ENCODE results near the gene HOOK2.

Gene HOOK2

DNA sequence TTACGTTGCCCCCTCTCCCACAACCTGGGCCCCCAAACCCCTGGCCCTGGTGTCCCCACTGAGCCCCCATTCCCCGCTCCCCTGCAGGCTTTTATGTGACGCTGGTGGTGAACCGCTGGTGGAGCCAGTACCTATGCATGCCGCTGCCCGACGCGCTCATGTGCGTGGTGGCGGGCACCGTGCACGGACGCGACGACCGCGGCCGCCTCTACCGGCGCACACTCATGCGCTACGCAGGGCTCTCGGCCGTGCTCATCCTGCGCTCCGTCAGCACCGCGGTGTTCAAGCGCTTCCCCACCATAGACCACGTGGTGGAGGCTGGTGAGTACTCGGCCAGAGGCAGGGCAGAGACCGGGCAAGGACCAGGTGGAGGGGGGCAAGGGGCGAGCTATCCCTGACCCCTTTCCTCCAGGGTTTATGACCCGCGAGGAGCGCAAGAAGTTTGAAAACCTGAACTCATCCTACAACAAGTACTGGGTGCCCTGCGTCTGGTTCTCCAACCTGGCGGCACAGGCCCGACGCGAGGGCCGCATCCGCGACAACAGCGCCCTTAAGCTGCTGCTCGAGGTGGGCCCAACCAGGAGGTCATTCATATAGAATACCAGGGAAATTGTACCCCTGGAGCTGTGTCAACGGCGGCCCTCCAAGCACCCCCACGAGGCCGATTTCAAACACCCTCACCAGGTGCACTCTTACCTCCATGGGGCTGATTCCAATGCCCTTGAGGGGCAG, 20.7 kb downstream of the HOOK2 start:
- Mint-ChIP-seq H3K36me3 (no peaks in the 10 kb centered on the region), H3K4me1 (ENCODE audit: low read depth) (peaks cover 5% of the 10 kb centered on the region), H3K9me3 (ENCODE audit: low read depth) (no peaks in the 10 kb centered on the region), H3K27ac (no peak overlapping the region), H3K4me3 (no peak overlapping the region), H3K27me3 (peaks cover 15% of the 10 kb centered on the region)

DNA sequence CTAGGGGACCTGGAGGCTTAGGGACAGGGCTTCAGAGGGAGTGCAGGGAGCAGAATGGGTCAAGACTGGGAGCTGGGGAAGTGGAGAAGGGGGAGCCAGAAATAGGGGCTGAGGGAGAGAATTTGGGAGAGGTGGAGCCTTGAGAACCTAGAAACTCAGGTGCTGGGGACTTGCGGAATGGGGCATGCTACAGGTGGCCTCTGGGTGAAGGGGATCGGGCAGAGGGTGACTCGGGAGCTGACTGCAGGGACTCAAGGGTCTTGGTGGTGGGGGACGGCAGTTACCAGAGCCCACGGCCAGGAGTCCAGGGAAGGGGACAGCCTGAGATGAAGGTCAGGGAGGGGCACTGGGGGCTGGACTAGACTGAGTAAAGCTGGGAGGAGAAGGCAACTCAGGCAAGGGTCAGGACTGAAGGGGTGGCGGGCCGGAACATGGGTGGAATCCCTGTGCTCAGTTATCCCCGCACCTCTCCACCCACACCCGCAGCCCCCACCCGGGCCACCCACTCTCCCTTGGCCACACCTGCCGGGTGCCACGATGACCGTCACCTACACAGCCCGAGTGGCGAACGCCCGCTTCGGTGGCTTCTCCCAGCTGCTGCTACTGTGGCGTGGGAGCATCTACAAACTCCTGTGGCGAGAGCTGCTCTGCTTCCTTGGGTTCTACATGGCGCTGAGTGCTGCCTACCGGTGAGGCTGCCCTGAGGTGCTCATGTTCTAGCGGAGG, 23.1 kb downstream of the HOOK2 start:
- Mint-ChIP-seq H3K27ac (no peak overlapping the region), H3K27me3 (peaks cover 16% of the 10 kb centered on the region), H3K9me3 (ENCODE audit: low read depth) (no peaks in the 10 kb centered on the region), H3K36me3 (peaks cover 10% of the 10 kb centered on the region), H3K4me3 (no peak overlapping the region), H3K4me1 (ENCODE audit: low read depth) (peaks cover 4% of the 10 kb centered on the region)

DNA sequence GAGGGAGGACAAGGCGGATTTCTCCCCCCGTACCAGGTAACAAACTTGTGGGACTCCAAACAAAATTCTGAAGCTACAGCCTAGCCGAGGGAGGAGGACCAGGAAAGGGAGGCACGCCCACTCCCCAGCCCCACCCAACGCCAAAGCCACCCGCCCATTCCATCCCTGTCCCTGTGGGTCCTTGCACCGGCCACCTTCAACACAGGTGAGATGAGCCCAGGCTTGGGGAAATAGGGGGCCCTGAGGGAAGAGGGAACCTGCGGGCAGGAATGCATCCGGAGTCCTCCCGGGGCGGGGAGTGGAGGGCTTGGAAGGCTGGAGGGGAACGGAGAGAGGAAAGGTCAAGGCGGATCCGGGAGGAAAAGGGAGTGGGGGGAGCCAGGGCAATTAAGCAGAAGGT, 23.7 kb downstream of the HOOK2 start, which contains the start of gene BEST2:
Gene BEST2 (plus strand): TSS at position 157 of the 400 bp plus-strand sequence. CDS start 802 bp downstream, outside the sequence.
- Mint-ChIP-seq H3K9me3 (ENCODE audit: low read depth) (no peaks in the 10 kb centered on the region), H3K36me3 (peaks cover 12% of the 10 kb centered on the region), H3K4me3 (no peak within 1 kb of the TSS), H3K4me1 (ENCODE audit: low read depth) (peaks cover 4% of the 10 kb centered on the region), H3K27me3 (peaks cover 16% of the 10 kb centered on the region), H3K27ac (no peak within 1 kb of the TSS)

DNA sequence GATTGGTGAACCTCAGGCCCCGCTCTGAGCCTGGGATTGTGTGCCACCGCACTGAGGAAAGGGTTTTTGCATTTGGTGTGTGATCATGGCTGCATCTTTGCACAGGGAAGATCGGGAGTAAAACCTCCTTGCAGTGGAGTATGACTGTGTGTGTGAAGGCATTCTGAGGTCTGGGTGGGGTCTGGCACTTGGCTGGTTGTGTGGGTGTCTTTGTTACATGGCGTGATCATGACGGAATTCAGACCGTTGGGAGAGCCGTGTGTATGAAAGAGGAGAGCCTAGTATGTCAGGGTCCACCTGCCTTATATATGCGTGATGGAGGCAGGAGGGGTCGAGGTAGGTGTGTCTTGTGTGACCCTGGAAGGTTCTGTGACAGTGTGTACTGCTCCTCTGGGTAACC, 24.5 kb downstream of the HOOK2 start:
- Mint-ChIP-seq H3K27me3 (peaks cover 11% of the 10 kb centered on the region), H3K9me3 (ENCODE audit: low read depth) (no peaks in the 10 kb centered on the region), H3K4me1 (ENCODE audit: low read depth) (peaks cover 4% of the 10 kb centered on the region), H3K4me3 (no peak overlapping the region), H3K27ac (no peak overlapping the region), H3K36me3 (peaks cover 12% of the 10 kb centered on the region)

DNA sequence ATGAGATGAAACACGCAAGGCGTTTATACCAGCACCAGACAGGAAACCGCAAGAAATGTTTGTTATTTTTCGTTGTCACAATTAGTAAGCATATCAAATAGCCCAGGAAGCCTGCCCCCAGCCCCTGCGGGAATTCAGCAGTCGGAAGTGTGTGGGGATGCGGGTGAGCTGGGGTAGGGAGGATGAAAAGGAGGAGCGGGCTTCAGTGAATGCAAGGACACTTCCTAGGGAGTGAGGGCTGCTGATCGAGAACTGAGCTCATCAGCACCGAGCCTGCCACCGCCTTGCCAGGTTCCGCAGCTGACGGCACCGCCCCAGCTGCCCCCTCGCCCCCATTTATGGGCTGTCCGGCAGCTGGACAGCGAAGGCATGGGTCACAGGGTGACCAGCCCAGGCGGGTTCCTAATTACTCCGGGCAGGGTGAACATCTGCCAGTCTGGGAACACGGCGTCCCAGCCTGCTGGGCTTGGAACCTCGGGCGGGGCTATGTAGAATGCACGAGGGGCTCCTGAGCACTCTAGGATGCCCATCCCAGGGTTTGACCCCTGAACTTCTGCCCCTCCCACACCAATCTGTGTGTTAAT, 25.3 kb downstream of the HOOK2 start:
- no peak overlapping the region for H3K4me3 Mint-ChIP-seq
- H3K27ac Mint-ChIP-seq, result no peak overlapping the region
- peaks cover 11% of the 10 kb centered on the region for H3K27me3 Mint-ChIP-seq
- peaks cover 12% of the 10 kb centered on the region for H3K36me3 Mint-ChIP-seq
- no peaks in the 10 kb centered on the region for H3K9me3 Mint-ChIP-seq (ENCODE audit: low read depth)
- H3K4me1 Mint-ChIP-seq (ENCODE audit: low read depth), result peaks cover 4% of the 10 kb centered on the region

DNA sequence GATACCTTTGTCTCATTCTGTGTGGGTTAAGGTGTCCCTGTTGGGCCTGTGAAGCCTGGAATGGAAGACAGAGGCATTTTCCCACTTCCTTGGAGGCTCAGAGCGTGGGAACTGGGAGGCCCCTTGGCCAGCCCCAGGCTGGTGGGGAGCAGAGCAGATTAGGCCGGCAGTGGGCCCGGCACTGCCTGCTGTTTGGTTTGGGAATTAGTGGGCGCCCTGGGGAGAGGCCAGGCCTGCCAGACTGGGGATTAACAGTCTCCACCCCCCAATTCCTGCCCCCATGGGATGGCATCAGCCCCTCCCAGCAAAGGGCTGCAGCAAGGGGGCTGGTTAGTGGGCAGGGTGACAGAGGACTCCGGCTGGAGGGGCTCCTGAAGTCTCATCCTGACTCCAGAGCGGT, 26.9 kb downstream of the HOOK2 start:
- no peak overlapping the region for H3K4me3 Mint-ChIP-seq

DNA sequence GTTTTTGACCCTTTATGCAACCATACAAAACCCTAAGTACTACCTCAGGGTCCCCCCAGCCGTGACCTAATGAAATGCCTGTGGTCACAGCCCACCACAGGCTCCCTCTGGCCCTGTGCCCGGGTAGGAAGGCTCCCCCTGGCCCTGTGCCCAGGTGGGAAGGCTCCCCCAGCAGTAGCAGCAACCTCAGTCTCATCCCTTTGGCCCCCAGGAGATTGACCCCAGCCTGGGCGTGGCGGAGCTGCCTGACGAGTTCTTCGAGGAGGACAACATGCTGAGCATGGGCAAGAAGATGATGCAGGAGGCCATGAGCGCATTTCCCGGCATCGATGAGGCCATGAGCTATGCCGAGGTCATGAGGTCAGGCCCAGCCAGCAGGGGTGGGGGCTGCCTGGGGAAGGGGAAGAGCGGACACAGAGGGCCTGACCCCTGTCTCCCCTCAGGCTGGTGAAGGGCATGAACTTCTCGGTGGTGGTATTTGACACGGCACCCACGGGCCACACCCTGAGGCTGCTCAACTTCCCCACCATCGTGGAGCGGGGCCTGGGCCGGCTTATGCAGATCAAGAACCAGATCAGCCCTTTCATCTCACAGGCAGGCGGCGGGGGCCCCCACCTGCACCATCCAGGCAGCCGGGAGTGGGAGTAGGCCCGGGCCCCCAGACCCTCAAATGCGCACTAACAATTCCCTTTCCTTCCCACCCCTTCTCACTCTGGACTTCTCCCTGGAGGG, 30.0 kb downstream of the HOOK2 start:
- Mint-ChIP-seq H3K4me3 (no peak overlapping the region), H3K27me3 (peaks cover 4% of the 10 kb centered on the region), H3K36me3 (peaks cover 12% of the 10 kb centered on the region), H3K9me3 (ENCODE audit: low read depth) (no peaks in the 10 kb centered on the region), H3K4me1 (ENCODE audit: low read depth) (peaks cover 7% of the 10 kb centered on the region), H3K27ac (no peak overlapping the region)

More for the DNA sequence above, 26.9 kb downstream of the HOOK2 start:
- Mint-ChIP-seq H3K36me3 (peaks cover 12% of the 10 kb centered on the region), H3K9me3 (ENCODE audit: low read depth) (no peaks in the 10 kb centered on the region), H3K4me1 (ENCODE audit: low read depth) (peaks cover 4% of the 10 kb centered on the region), H3K27me3 (peaks cover 11% of the 10 kb centered on the region), H3K27ac (no peak overlapping the region)

DNA sequence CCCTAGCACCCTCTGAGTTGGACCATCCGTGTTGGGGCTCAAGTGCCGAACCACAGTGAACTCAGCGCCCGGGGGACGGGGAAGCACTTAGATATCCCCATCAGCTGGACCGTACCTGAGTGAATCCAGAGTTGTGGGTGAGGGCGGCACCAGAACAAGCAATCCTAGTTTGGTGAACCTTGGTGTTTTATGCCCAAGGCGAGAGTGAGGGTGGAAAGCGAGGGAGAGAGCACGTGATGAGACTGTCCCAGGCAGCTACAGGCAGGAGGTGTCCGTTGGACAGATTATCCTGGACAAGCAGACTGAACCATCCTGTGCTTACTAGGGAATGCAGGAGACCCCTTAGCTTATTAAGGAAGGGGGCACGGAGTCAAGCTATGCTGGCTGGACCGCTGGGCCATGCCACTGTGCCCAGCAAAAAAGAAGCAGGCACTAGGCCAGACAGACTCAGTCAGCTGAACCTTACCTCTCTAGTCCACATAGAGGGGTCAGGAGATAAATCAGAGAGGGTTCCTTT, 37.5 kb downstream of the HOOK2 start:
- H3K9me3 Mint-ChIP-seq (ENCODE audit: low read depth), result no peaks in the 10 kb centered on the region
- peaks cover 27% of the 10 kb centered on the region for H3K4me1 Mint-ChIP-seq (ENCODE audit: low read depth)
- H3K27ac Mint-ChIP-seq, result peak overlapping the region; percentile 98
- H3K27me3 Mint-ChIP-seq, result no peaks in the 10 kb centered on the region
- peak overlapping the region; percentile 100 for H3K4me3 Mint-ChIP-seq
- peaks cover 4% of the 10 kb centered on the region for H3K36me3 Mint-ChIP-seq

DNA sequence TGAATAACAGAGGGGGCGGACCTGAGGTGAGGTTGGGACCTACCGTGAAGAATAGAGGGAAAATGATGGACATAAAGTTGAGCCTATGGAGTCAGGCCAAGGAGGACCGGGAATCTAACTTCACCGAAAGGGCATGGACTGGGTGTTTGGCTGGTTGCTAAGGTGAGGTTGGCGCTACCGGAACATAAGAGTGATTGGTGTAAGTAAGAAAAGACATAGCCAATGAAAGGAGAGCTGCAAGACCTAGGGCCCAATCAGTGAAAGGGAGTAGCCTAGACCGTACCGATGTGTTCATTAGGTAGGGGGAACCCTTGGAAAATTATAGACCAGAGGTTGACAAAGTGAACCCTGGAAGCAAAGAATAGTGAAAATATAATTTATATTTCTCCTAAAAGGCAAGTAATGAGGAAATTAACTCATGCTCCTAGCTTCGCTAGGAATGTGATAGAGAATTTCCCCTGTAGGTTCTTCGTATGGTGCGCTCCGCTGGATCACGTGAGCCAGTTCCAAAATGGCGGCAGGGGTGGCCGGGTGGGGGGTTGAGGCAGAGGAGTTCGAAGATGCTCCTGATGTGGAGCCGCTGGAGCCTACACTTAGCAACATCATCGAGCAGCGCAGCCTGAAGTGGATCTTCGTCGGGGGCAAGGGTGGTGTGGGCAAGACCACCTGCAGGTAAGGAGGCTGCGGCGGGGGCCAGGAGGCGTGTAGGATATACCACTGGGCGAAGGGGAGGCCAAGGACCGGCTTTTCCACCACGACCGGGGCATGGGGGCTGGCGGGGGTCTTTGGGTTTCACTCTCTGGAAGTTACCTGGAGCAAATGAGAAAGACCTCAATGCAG, 38.1 kb downstream of the HOOK2 start, which contains the start of gene GET3:
Gene GET3 (plus strand): TSS at position 503 of the 840 bp plus-strand sequence. CDS start 9 bp downstream, at position 512.
- Mint-ChIP-seq H3K27me3 (no peaks in the 10 kb centered on the region), H3K27ac (peak within 1 kb of the TSS; percentile 98), H3K36me3 (peaks cover 4% of the 10 kb centered on the region), H3K4me3 (peak within 1 kb of the TSS; percentile 100), H3K4me1 (ENCODE audit: low read depth) (peaks cover 33% of the 10 kb centered on the region), H3K9me3 (ENCODE audit: low read depth) (no peaks in the 10 kb centered on the region)

DNA sequence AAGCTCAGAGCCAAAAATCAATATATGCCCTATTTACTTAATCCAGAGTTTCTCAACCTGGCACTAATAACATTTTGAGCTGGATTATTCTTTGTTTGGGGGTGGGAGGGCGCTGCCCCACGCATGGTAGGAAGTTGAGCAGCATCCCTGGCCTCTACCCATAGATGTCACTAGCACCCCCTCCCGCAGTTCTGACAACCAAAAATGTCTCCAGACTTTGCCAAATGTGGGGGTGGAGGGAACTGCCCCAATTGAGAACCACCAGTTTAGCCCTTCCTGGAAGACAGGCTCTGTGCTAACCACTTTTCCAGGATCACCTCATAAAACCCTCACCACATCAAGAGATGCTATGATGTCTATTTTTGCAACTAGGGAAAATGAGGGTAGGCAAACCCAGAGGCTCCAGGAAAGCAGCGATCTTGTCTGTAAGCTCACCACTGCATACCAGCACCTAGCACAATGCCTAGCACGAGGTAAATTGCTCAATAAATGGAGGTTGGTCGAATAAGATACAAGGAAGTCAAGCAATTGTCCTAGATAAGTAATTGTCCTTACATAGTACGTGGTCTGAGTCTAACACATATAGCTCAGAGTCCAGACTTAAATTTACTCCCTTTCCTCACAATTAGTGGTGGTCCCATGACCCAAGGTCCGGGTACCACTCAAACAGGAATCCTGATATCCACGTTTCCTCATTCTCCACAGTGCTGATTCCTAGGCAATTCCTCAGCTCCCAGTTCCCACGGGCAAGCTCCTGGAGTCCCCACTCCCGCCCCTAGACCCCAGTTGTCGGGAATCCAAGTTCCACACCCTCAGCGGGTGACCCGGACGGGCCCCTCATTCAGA, 41.8 kb downstream of the HOOK2 start:
- no peaks in the 10 kb centered on the region for H3K9me3 Mint-ChIP-seq (ENCODE audit: low read depth)
- peak overlapping the region; percentile 94 for H3K27ac Mint-ChIP-seq
- H3K27me3 Mint-ChIP-seq, result no peaks in the 10 kb centered on the region
- peaks cover 38% of the 10 kb centered on the region for H3K4me1 Mint-ChIP-seq (ENCODE audit: low read depth)
- H3K4me3 Mint-ChIP-seq, result peak overlapping the region; percentile 93
- peaks cover 2% of the 10 kb centered on the region for H3K36me3 Mint-ChIP-seq

DNA sequence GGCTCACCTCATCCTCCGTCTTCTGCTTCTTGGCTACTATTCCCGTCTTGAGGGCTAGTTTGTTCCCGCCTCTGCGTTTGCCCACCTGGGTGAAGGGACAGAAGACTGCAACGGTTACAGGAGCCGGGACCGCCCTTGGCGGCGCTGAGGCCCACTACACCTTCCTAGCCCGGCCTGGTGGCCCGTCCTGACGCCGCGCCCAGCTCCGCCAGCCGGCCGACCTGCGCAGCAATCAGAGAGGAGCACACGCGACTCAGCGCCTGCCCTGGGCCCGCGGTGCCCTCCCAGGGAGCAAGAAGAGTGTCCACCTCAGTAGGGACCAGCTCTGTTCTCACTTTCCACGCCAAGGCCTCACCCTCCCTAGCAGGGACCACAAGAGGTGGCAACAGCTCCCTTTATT, 44.0 kb downstream of the HOOK2 start:
- H3K4me3 Mint-ChIP-seq, result no peak overlapping the region
- H3K4me1 Mint-ChIP-seq (ENCODE audit: low read depth), result peaks cover 24% of the 10 kb centered on the region
- peaks cover 2% of the 10 kb centered on the region for H3K36me3 Mint-ChIP-seq
- no peaks in the 10 kb centered on the region for H3K9me3 Mint-ChIP-seq (ENCODE audit: low read depth)
- H3K27ac Mint-ChIP-seq, result no peak overlapping the region
- H3K27me3 Mint-ChIP-seq, result no peaks in the 10 kb centered on the region

DNA sequence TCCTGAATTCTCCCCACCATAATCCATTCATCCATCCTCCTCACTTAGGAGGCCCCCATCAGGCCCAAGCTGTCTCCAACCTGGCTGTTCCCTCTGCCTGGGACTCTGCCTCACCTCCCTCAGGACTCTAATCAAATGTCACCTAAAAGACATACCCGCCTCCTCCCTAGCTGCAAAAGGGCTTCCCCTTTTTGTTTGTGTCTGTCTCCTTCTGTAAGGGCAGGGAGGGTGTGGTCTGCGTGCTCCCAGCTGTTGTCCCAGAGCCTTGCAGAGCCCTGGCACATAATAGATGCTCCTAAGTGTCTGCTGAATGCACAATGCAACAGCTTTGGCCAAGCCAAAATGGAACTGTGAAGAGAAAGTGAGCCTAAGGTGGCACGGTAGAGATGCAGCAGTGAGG, 45.3 kb downstream of the HOOK2 start:
- Mint-ChIP-seq H3K4me3 (no peak overlapping the region), H3K4me1 (ENCODE audit: low read depth) (peaks cover 24% of the 10 kb centered on the region), H3K9me3 (ENCODE audit: low read depth) (no peaks in the 10 kb centered on the region), H3K27me3 (no peaks in the 10 kb centered on the region), H3K27ac (peak overlapping the region; percentile 42), H3K36me3 (peaks cover 2% of the 10 kb centered on the region)

DNA sequence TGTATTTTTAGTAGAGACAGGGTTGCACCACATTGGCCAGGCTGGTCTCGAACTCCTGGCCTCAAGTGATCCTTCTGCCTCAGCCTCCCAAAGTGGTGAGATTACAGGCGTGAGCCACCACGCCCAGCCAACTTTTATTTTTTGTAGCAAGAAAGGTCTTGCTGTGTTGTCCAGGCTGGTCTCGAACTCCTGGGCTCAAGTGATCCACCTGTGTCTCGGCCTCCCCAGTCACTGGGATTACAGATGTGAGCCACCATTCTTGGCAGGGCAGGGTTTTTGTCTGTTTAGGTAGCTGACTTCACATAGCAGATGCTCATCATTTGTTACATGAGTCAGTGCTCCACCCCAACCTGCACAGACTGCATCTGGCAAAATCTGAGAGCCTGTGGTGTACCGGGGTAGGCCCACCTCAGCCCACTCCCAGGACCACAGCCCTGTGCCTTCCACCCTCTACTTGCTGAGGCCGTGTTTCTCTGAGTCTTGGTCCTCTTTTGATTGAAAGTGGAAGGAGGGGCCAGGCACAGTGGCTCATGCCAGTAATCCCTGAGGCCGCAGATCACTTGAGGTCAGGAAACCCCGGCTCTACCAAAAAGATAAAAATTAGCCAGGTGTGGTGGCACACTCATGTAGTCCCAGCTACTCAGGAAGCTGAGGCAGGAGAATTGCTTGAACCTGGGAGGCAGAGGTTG, 47.5 kb downstream of the HOOK2 start:
- peaks cover 24% of the 10 kb centered on the region for H3K4me1 Mint-ChIP-seq (ENCODE audit: low read depth)
- no peak overlapping the region for H3K27ac Mint-ChIP-seq
- no peak overlapping the region for H3K4me3 Mint-ChIP-seq
- no peaks in the 10 kb centered on the region for H3K27me3 Mint-ChIP-seq
- no peaks in the 10 kb centered on the region for H3K9me3 Mint-ChIP-seq (ENCODE audit: low read depth)
- peaks cover under 1% of the 10 kb centered on the region for H3K36me3 Mint-ChIP-seq

All from activated naive CD8-positive, alpha-beta T cell (primary cell).